Right lobe of liver (tissue), 4 donors: Measurements from ENCODE around the gene FBXW5.

Source experiments
- CTCF ChIP-seq, 4 donors: fragments of 200-600 bp in 3 of 4; fragments of 450-650 bp in 1 of 4; IDR thresholded peaks; one replicate each; pipeline versions ENCODE4 v1.5.1 to v1.8.0; 2016 to 2022; ENCODE audit warnings: antibody characterized with exemption in 4 of 4, mild to moderate bottlenecking in 2 of 4
- POLR2A ChIP-seq: fragments of 450-650 bp; IDR thresholded peaks from one replicate; pipeline ENCODE4 v1.6.1; 2017; ENCODE audit warnings: antibody characterized with exemption, mild to moderate bottlenecking
- donor health status: DM: no; HTN: no; CAD: no.
- donor health status: DM: no; HTN: no; CAD: no.
- donor health status: DM: no; HTN: yes; CAD: no.

GRCh38 chr9:136935651-136936050, 8.9 kb downstream of the FBXW5 start:
- no peak for TF ChIP-seq CTCF (IDR thresholded peaks at IDR 0.05)
- no peak for TF ChIP-seq POLR2A
